ENCODE results near the gene ABL2. TPM values are rescaled to one million over a fixed set of nuclear protein-coding genes. Genes with fewer than 3 reads are reported as not detected.
"Not testable (repeated sequence)": the region's sequence is repeated elsewhere in the genome, so short reads cannot be mapped to it uniquely, and the experiment has no call there.

The ABL2 gene
- polyA plus RNA-seq, 12 donors, result 7.1 to 12.6 (median 8.2) TPM; not detected in 1

DNA sequence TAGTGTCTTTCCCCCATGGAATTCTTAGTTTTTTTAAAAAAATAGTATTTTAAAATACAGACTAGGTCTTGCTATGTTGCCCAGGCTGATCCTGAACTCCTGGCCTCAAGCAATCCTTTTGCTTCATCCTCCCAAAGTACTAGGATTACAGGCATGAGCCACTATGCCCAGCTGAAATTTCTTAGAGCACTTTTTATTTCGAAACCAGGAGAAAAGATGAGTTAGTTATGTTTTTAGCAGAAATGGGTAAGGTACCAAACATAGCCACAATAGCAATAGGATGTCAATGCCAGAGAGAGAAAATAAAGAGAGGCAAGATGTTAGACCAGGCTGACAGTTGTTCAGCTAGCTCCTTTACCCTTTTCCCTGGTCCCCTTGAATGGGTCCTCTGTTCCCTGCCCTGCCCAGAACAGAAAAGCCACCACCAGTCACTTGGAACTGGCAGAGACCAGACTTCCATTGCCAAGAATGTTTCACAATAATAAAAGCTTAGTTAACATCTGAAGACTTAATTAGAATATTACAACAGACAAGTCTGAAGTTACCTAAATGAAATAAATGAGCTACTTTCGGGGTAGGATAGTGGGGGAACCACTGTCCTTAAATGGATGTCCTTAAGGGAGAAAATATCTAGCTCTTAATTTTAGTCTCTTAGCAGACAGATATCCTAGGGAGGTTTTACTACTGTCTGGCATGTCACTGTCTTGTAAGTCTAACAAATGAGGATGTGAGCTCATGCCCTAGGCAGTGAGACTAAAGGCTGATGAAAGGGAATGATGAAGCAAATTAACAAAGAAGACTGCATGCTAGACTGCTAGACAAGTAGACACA is 54.3 kb downstream of the ABL2 start:
- DNase-seq, result no peak

DNA sequence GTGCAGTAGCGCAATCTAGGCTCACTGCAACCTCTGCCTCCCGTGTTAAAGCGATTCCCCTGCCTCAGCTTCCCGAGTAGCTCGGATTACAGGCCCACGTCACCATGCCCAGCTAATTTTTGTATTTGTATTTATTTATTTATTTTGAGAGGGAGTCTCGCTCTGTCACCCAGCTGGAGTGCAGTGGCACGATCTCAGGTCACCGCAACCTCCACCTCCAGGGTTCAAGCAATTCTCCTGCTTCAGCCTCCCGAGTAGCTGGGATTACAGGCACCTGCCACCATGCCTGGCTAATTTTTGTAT is 59.1 kb downstream of the ABL2 start:
- not testable (repeated sequence) for DNase-seq

DNA sequence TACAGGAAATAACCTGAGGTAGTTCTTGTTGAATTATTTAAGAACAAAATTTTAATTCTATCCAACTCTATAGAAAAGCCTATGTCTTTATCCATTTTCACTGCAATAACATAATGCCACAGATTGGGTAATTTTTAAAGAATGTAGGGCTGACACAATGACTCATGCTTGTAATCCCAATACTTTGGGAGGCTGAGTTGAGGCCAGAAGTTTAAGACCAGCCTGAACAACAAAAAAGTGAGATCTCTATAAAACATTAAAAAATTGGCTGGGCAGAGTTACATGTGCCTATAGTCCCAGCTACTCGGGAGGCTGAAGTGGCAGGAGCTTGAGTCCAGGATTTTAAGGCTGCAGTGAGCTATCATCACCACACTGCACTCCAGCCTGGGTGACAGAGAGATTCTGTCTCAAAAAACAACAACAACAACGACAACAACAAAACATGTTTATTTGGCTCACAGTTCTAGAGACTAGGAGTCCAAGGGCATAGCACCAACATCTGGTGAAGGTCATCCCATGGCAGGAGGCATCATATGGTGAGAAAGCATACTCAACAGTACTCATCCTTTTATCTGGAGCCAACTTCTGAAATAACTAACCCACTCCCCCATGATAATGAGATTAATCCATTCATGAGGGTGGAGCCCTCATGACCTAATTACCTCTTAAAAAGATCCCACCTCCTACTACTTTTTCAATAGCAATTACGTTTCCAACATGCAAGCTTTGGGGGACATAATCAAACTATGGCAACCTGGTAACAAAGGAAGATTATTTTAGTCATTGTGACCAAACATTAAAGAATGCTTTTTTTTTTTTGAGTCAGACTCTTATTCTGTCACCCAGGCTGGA is 59.6 kb downstream of the ABL2 start:
- DNase-seq, result no peak

DNA sequence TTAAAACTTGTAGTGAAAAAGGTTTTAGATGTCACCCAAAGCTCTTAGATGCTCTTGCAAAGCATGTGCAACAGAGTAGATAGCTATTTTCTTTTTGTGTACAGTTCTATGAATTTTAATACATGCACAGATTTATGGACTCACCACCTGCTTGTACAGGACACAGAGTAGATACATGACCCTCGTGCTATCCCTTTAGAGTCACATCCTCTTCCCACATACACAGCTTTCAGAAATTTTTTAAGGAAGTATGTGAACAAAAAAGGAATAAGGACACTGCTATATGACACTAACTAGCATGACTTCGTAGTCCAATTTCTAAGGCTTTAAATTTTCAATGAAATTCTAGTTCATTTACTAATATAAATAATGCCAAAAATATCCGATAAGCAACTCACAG is 60.9 kb downstream of the ABL2 start:
- DNase-seq, result no peak

DNA sequence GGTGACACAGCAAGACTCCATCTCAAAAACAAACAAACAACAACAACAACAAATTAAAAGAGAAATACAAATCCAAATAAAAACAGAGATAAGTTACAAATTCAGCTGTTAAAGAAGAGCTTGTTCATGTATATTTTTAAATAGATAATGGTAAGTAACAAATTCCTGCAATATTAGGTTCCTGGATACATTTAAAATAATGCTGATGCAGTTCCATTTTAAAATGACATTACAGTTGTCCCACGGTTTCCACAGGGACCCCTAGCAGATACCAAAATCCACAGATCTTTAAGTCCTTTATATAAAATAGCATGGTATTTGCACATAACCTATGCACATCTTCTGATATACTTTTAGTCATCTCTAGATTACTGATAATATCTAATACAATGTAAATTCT is 61.5 kb downstream of the ABL2 start:
- no peak for DNase-seq

DNA sequence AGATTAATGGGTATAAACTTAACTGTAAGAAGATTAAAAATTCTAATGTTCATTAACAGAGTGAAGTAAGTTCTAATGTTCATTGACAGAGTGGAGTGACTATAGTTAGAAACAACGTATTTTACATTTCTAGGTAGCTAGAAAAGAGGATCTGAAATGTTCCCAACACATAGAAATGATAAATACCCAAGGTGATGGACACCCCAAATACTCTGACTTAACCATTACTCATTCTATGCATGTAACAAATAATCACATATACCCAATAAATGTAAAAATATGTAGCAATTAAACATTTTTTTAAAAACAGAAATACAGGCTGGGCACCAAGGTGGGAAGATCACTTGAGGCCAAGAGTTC is 62.1 kb downstream of the ABL2 start:
- DNase-seq, result no peak

DNA sequence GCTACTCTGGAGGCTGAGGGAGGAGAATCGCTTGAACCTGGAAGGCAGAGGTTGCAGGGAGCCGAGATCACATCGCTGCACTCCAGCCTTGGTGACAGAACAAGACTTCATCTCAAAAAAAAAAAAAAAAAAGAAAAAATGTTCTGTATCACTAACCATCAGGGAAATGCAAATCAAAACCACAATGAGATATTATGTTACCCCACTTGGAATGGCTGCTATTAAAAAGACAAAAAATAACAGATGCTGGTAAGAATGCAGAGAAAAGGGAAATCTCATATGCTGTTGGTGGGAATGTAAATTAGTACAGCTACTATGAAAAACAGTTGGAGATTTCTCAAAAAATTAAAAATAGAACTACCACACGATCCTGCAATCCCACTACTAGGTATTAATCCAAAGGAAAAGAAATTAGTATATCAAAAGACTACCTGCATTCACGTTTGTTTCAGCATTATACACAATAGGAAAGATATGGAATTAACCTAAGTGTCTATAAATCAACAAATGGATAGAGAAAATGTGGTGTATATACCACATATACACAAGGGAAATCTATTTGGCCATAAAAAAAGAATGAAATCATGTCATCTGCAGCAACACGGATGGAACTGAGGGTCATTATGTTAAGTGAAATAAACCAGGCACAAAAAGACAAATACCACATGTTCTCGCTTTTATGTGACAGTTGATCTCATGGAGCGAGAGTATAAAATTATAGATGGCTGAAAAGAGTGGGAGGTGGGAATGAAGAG is 62.6 kb downstream of the ABL2 start:
- no peak for DNase-seq

DNA sequence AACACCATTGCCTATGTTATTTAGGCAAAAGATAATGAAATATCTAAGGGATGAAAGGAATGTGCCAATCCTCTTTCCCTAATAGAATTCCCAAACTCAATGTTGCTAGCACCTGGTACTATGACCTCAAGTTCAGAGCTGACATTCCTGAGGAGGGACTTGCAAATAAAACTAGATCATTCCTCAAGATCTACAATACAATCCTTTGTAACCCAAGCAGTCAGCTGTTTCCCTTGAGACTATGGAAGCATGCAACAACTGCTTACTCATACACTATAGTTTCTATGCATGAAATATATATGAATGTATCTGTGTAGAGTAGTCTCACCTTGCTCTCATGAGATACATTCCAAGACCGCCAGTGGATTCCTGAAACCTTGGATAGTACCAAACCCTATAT is 65.0 kb downstream of the ABL2 start:
- no peak for DNase-seq

DNA sequence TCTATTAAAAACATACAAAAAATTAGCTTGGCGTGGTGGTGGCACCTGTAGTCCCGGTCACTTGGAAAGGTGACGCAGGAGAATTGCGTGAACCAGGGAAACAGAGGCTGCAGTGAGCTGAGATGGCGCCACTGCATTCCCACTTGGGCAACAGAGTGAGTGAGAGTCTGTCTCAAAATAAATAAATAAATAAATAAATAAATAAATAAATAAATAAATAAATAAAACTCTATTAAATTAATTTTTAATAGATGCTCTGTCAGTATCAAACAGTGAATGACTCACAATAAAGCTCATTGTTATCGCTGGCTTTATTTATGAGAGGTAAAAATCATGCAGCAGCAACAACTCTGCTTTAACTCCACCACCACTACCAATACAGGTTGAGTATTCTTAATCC is 72.8 kb downstream of the ABL2 start:
- DNase-seq, result no peak

DNA sequence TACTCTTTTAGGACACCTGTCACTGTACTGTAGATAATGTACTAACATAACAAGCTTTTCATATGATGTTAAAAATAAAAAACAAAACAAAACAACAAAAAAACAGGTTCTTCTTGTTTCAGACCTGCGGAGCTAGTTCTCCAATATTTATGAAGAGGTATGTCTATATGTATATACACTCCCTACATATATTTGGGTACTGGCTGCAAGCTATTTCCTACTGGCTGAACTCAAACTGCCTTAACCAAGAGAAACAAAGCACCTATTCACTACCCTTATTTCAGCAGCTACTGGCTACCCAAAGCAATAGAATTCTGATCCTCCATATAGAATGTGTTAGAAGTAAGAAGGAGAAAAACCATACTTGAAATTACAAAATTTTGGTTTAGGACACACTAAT is 73.5 kb downstream of the ABL2 start:
- DNase-seq, result no peak

DNA sequence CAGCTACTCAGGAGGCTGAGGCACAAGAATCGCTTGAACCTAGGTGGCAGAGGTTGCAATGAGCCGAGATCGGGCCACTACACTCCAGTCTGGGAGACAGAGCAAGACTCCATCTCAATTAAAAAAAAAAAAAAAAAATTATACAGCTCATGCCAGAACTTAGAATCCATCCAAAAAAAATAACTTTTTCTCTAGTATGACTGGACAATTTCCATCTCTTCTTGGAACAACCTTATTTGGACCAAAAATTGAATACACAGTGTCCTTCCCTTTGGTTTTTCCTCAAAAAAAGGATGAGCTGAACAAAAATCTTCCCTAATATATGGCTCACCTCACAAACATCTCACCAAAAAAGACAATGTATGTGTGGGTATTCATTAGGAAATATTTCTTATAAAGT is 73.9 kb downstream of the ABL2 start:
- DNase-seq, result peak; percentile 61

DNA sequence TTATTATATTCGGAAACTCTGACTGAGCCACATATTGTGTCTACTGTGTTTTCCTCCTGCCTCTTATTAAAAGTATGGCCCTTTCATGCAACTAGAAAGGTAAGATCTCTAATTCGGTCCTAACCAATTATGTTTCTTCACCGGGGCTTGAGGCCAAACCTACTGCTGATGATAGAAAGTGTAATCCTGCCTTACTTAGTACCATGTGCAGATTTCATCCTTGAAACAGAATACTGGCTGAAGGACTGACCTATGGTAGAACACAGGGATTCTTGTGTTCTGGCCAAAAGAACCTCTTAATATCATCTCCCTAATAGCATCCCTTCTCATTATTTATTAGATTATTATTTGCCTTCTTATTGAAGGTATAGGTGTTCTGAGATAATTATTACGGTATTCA is 75.0 kb downstream of the ABL2 start:
- no peak for DNase-seq

DNA sequence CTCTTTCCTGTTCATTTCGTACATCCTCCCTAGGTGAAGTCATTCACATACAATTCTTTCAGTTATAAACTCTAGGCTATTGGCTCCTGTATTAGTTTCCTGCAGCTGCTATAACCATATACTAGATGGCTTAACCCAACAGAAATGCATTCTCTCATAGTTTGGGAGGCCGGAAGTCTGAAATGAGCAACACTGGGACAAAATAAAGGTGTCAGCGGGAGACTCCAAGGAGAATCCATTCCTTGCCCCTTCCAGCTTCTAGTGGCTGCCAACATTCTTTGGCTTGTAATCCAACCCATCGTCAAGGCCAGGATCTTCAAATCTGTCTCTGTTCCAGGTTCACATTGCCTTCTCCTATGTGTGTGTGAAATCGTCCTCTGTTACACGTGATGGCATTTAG is 76.3 kb downstream of the ABL2 start:
- no peak for DNase-seq

DNA sequence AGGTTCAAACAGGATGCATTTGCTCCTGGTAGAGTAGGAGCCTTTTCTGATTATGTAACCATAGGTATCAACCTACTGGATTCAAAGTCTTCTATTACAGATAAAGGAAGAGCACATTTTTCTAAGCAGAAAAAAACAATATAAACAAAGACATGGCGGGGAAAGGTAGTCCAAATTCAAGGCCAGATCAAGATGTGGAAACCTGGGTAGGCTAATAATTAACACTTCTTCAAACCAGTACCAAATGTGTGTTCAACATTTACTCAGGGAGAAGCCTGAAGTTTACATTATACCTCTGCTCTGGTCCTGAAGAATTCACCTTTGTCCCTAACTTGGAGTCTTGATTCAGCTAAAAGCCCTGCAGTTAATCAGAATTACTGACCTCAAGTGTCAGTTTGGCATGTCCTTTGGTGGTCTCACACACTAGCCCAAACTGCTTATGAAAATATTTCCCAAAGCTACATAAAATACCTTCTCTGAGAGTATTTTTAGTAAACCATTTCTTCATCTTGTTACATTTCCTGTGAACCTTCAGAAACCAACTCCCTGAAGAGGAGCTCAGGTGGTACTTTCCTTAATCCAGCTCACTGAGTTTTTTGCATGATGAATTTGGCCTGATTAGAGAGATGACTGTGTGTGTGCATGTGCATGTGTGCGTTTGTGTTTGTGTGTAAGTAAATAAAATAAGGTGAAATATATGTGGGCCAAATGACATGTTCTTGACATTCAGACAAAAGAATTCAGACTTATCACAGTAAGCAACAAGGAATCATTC is 77.4 kb downstream of the ABL2 start:
- no peak for DNase-seq

DNA sequence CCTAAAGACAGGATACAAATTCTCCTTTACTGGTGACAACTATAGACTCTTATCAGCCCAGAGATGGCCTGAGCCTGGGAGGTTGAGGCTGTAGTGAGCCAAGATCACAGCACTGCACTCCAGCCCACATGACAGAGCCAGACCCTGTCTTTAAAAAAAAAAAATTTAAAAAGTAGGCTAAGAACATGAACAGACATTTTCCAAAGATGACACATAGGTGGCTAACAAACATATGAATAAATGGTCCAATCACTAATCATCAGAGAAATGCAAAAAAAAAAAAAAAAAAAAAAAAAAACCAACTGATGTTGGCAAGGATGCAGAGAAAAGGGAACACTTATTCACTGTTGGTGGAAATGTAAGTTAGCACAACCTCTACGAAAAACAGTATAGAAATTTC is 82.6 kb downstream of the ABL2 start:
- DNase-seq, result no peak

DNA sequence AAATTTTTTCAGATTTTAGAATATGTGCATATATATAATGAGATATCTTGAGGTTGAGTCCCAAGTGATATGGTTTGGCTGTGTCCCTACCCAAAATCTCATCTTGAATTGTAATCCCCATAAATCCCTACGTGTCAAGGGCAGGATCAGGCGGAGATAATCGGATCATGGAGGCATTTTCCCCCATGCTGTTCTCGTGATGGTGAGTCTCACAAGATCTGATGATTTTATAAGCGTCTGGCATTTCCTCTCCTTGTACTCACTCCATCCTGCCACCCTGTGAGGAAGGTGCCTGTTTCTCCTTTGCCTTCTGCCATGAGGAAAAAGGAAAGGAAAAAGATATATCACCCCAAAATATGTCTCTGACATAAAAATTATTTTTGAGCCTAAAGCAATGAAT is 83.0 kb downstream of the ABL2 start:
- DNase-seq, result no peak

DNA sequence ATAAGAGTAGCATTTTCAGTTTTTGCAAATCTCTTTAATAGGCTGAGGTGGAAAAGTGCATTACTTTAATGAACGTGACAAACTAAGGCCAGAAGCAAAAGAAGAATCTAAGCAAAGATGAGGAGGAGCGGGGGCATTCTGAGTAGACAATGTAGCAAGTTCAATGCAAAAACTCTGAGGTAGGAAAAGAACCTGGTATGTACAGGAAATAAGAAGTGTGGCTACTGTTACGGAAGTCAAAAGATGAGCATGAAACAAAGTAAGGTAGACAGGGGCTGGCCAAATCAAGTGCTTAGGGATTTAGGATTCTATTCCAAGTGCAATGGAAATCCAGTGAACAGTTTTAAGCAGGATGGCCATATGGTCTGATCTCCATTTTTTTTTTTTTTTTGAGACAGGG is 84.0 kb downstream of the ABL2 start:
- DNase-seq, result no peak

DNA sequence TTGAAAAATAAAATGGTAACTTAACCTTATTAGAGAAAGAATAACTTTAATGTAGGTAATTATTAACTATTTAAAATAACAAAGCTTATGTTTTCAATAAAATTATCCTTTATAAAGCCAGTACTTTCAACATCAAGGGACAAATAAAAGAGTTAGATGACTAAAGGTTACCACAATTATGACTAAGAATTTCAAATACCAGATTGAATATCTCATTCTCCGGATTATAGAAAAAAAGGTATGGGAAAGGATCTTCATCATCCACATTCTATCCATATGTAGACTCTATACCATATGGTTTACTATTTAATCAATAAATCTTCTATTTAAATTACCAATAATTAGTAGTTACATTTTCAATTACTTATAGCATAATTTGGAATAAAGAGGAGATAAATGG is 84.9 kb downstream of the ABL2 start:
- DNase-seq, result no peak

DNA sequence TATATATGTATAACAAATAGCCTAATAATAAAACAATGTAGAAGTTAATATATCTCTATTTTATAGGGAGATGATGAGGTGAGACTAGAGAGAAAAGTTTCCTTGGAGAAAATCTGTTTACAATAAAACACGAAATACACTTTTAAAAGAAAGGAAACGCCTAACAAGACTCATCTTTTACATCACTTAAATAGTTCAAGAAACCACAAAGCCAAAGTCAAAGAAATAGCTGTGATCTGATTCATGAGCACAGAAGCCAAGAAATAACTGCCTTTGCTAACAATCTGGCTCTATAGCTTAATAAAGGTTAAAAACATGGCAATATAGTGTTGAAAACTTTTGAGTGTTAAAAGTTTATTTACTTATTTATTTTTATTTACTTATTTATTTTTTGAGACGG is 86.2 kb downstream of the ABL2 start:
- peak; percentile 36 for DNase-seq

DNA sequence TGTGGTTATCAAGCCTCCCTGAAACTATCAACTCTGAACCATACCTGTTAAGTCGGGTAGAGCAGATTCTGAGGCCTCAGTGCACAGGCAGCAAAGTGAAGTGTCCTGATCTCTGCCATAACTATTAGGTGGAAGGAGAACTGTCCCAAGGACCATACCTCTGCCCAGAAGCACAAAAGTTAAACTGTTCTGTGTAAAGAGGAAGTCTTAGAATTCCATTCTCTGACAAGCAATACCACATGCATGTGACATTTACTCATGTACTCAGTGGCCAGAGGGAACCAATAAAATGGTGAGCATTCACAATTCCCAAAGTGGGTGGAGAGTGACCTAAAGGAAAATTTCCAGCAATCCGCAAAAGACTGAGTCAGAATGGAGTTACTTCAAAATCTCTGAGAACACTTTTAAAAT is 86.6 kb downstream of the ABL2 start:
- DNase-seq, result peak; percentile 70

DNA sequence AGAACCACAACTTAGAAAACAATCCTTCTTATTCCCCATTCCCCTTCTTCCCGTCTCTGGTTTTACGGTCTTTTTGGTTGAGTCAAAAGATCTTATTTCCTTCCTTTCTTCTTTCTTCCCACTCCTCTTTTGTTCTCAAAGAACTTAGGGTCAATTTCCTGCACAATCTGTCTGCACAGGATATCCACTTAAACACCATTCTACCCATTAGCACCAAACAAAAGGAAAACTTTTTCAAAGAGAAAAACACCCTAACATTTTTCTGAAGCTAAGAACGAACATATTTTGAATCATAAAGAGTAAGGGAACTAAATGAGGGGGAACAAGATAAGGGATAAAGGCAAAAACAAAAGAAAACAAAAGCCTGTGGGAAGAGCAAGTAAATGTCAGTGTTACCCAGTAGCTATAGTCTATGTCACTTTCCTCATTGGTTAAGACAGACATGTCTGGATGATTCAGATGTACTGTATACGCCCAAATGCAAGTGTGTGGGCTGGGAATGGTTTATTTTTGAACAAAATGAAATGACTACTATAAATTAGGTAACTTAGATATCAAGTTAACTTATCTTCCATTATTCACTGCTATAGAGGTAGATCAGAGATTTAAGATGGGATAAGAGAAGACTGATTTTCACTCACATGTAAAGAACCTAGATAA is 87.8 kb downstream of the ABL2 start:
- no peak for DNase-seq

Data from muscle of arm (tissue), 12 donors.